DMS153 treated with DMSO at 0.1 percent for 48 hours (cell line): ENCODE data around the gene PEMT.

Experiments used
- DNase-seq: peaks from one replicate; lab custom pipeline; 2025; ENCODE audit not compliant: unreplicated experiment; lab: John Stamatoyannopoulos, UW

PEMT gene

DNA sequence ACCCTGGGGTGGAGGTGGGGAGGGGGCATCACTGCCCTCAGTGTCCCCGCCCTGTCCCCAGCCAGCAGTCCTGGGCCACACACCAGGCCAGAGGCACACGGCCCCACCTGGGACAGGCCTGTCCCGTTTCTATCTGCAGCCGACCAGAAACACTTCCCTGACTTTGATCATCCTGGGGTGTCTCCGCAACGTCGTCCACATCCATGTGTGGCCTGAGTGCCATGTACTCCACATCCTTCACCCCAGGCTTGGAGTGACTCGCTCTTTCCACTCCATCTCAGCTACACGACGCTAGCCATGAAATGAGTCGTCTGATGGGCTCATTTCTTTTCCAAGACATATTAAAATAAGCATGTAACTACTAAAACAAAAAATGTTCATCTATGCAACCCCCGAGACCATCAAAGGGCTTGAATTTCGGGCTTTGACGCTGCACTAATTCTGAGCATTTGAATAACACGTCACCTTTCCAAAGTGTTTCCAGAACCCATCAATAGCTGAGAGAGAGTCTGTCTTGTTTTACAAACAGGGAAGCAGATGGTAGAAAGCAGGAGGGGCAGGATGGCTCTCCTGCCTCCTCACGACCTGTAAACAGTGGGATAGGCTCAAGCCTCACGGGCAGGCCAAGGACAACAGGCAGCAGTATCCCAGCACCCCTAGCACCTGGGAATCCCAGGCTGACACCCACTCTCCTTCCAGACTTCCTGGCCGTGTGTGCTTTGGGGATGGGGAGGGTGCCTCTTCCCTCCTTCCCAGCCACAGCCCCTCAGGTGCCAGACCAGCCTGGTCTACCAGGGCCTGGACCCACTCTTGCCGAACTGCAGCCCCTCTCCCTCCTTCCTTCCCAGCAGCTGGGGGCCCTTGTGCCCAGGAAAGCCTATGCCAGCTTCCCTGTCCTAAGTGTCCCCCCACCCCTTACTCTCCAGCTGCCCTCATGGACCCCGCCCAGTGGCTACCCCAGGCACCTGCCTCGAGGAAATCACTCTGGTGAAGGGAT, 75.3 kb downstream of the PEMT start:
- no peak for DNase-seq

GRCh38 chr17:17514993-17515933, 76.2 kb downstream of the PEMT start:
- DNase-seq, result no peak

DNA sequence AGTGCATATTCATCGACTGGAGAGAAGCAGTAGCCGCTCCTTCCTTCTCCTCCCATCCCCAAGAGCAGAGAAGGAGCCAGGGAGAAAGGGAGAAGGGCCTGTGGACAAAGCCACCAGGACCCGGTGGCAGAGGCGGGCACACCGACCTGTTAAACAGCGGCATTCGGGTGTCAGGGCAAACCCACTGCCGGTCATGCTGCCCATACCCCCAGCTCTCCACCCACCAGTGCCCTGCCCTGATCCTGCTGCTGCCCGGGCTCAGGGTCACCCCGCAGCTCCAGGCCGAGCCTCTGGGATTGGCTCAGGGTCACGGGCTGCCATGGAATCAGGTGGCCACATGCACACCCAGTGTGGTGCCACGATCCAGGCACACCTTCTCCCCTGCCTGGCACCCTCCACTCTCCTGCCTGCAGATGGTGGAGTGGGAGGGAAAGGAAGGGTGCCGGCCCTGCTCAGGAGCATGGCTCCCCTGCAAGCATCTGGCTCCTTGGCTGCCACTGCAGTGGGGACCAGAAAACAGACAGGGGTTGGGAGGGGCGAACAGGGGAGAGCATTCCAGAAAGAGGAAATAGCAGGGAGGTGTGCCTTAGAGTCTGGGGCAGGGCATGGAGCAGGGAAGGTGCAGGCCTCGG, 77.0 kb downstream of the PEMT start:
- DNase-seq, result no peak

- no peak for DNase-seq
These were observed 77.9 kb downstream of the PEMT start for GRCh38 chr17:17513626-17514025.

- no peak for DNase-seq
These were observed 78.6 kb downstream of the PEMT start for GRCh38 chr17:17512866-17513265.

- no peak for DNase-seq
These were observed 79.3 kb downstream of the PEMT start for GRCh38 chr17:17511881-17512858.

DNA sequence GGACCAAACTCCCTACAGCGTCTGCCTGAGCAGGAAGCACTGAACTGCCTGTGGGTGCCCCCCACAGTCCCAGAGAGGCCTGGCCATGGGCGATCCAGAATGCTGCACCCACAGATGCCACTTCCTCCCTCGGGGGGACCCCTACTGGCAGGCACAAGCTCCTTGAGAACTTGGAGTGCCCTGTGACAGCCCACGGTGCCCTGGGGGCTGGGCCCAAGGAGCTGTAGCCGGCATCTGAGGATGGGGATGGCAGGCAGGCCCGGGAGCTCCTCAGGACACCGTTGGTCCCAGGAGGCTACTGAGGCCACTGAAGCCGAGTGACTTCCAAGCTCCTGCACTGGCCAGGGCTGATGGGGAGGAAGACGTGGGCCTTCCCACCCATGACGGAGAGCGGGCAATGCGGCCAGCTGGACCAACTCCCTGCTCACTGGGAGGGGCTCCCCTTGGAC, 80.2 kb downstream of the PEMT start:
- DNase-seq, result no peak

- no peak for DNase-seq
These were observed 80.8 kb downstream of the PEMT start for GRCh38 chr17:17510456-17511292.

DNA sequence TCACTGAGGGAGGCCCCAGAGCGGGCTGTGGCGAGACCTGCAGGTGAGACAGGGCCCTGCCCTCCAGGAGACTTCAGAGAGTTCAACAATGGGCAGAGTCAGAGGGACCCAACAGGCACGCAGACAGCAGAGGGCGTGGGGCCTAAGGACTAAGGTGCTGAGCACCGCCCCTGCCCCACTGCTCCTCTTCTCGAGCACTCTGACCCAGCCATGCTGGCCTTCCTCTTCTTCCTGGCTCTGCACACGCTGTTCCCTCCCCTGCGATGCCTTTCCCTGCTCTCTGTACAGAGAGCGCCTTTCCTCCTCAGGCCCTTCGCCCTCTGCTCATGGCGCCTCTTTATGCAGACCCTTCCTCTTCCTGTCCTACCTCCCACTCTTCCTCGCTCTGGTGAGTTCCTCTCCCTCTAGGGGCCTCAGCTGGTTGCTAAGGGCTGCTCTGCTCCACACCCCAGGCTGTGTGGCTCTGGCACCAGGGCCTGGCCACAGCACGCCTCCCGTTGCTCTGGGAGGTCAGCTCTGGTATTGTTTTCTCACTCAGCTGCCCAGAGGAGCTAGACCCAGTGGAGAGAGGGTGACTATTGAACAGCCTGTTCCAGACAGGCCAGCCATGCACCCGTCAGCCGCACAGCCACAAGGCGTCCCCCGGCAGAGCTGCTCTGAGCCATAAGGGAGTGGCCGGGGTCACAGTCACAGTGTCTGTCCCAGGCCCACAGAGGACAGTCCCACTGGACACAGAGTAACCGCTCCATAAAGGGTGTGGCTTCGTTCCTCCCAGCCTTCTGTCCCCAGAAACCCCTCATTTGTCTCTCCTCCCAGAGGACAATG, 81.7 kb downstream of the PEMT start:
- DNase-seq, result no peak

GRCh38 chr17:17508646-17509591, 82.6 kb downstream of the PEMT start:
- no peak for DNase-seq

- DNase-seq, result no peak
These were observed 83.4 kb downstream of the PEMT start for GRCh38 chr17:17508019-17508535.

DNA sequence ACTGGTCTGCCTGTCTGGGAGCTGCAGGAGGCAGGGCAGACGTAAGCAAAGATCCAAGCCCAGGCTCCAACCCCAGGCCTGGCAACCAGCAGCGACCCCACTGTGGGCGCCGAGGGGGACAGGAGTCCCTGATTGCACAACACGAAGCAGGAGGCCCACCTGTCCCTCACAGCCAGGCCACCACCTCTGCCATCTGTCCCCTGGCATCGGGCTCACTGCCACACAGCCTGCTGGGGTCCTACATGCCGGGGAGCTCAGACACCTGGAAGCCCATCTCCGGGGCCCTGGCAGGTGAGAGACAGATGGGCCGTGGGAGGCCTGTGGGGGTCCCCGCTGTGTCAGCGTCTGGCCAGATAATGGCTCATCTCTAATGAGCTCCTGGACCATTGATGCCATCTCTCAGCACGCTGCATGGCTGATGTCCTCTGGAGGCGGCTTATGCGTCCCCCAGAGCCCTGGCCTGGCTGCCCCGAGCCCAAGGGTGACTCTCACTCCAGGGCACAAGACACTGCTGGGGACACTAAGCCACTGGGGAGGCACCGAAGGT, 84.0 kb downstream of the PEMT start:
- DNase-seq, result no peak

DNA sequence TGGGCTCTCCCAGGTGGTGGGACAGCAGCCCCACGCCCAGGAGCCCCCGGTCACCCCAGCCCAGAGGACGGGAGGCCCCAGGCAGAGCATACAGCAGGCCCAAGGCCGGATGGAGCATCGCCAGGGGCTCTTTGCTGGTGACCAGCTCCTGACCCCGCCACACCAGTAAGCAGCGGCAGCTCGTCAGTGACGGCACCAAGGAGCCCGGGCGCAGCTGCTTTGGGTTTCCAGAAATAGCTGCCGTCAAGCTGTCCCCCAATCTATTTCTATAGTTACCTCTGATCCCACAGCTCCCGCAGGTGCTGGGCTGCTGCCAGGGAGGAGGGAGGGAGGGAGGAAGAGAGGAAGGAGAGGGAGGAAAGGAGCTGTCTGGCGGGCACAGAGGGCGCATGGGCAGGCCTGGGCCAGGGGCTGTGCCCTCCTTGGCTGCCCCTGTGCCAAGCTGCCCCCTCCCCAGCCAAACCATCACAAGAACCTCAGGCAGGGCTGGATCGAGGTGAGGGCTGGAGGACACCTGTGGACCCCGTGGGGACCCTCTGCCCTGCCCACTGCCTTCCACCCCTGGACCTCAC, 84.5 kb downstream of the PEMT start:
- DNase-seq, result no peak

DNA sequence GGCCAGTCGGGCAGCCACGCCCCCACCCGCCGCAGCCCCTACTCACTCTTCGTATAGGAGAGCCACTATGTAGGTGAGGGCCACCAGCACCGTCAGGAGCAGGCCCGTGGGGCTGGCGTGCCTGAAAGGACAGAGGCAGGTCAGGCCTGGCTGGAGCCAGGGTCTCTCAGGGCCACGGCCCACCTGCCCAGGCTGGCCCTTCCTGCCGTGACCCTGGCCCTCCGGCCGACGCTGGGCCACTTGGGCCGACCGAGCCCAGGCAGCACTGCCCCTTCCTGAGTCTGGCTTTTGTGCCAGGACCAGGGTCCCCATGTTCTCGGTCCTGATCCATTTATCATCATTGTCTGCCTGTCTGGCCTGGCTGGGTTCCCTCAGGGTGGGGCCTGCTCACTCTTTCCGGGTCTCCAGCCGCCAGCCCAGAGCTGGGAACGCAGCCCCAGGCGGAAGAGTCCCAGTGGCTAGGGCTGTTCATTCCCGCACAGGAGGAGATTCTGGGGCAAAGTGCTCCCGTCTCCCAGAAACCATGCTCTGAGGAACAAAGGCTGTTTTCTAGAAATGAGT, 85.2 kb downstream of the PEMT start:
- DNase-seq, result no peak

GRCh38 chr17:17505610-17506171, 85.8 kb downstream of the PEMT start:
- DNase-seq, result no peak

DNA sequence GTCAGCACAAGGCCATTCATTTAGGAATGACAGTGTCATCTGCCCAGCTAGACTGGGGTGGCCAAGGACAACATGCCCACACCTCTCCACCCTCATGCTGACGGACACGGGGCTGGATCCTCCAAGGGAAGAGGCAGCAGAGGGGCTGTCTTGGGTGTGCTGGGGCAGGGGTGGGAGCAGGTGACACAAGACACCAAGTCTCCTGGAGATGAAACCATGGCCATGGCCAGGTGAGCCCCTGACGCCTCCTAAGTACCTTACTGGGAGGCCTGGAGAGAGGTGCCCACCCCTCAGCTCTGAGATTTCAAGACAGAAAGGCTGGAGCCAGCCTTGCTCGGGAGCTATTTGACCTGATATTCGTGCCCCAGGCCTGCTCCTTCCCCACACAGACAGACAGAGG, 86.4 kb downstream of the PEMT start:
- no peak for DNase-seq
